Nephron (organoid): ENCODE data around the gene C5orf58.
A peak's percentile ranks its signal among the peaks of the same experiment; 100 is the strongest.

Experiments used
- H3K27ac Mint-ChIP-seq, 3 experiments: 2 replicates each; pipeline ENCODE4 v1.8.0; 2020; ENCODE audit warnings: mixed read lengths in 3 of 3, mild to moderate bottlenecking in 2 of 3, moderate library complexity in 1 of 3
- H3K27me3 Mint-ChIP-seq: 2 replicates; pipeline ENCODE4 v1.8.0; 2021; ENCODE audit warnings: low read depth, mild to moderate bottlenecking, moderate library complexity, mixed read lengths
- H3K36me3 Mint-ChIP-seq: 2 replicates; pipeline ENCODE4 v1.8.0; 2020; ENCODE audit warnings: low read depth, mixed read lengths
- H3K4me1 Mint-ChIP-seq: 2 replicates; pipeline ENCODE4 v1.8.0; 2020; ENCODE audit warnings: mixed read lengths
- H3K4me3 Mint-ChIP-seq, 3 experiments: 2 replicates each; pipeline ENCODE4 v1.8.0; 2020; ENCODE audit warnings: mild to moderate bottlenecking in 3 of 3, mixed read lengths in 3 of 3, moderate library complexity in 2 of 3
- H3K9me3 Mint-ChIP-seq: 2 replicates; pipeline ENCODE4 v1.8.0; 2020; ENCODE audit warnings: mixed read lengths
- CTCF ChIP-seq, 3 experiments: fragments of 200-600 bp; sonication (generic); IDR thresholded peaks; one replicate each; pipeline ENCODE4 v1.5.0; 2021; ENCODE audit warnings: antibody characterized with exemption in 3 of 3; ENCODE audit not compliant: unreplicated experiment in 3 of 3

Gene C5orf58

GRCh38 chr5:170262061-170263045 lies 29.6 kb downstream of the C5orf58 start:
- Mint-ChIP-seq H3K4me1 (peaks cover 43% of the 10 kb centered on the region), H3K27me3 (peaks cover 23% of the 10 kb centered on the region), H3K4me3 (no peak overlapping the region), H3K27ac (no peak overlapping the region), H3K36me3 (no peaks in the 10 kb centered on the region), H3K9me3 (no peaks in the 10 kb centered on the region)
- TF ChIP-seq CTCF (IDR thresholded peaks at IDR 0.05; ENCODE audit: unreplicated experiment in 3 of 3) = no peak

- Mint-ChIP-seq H3K4me1 (peaks cover 48% of the 10 kb centered on the region), H3K27me3 (peaks cover 34% of the 10 kb centered on the region), H3K4me3 (no peak overlapping the region), H3K9me3 (no peaks in the 10 kb centered on the region), H3K36me3 (no peaks in the 10 kb centered on the region), H3K27ac (peak overlapping the region; percentile 13 to 18 (median 16))
- TF ChIP-seq CTCF (IDR thresholded peaks at IDR 0.05; ENCODE audit: unreplicated experiment in 3 of 3) = no peak
Observed at GRCh38 chr5:170263906-170264305, 31.1 kb downstream of the C5orf58 start.

- Mint-ChIP-seq H3K4me1 (peaks cover 50% of the 10 kb centered on the region), H3K36me3 (no peaks in the 10 kb centered on the region), H3K27ac (peak overlapping the region; percentile 34 to 88 (median 73)), H3K4me3 (peak overlapping the region in 1 of 3 experiments; percentile 9), H3K27me3 (peaks cover 31% of the 10 kb centered on the region), H3K9me3 (no peaks in the 10 kb centered on the region)
- no peak for TF ChIP-seq CTCF (IDR thresholded peaks at IDR 0.05; ENCODE audit: unreplicated experiment in 3 of 3)
Observed at GRCh38 chr5:170265522-170265921, 32.7 kb downstream of the C5orf58 start.

- Mint-ChIP-seq H3K4me3 (no peak overlapping the region), H3K4me1 (peaks cover 48% of the 10 kb centered on the region), H3K36me3 (no peaks in the 10 kb centered on the region), H3K27ac (peak overlapping the region in 1 of 3 experiments; percentile 57), H3K27me3 (peaks cover 31% of the 10 kb centered on the region), H3K9me3 (no peaks in the 10 kb centered on the region)
- TF ChIP-seq CTCF (IDR thresholded peaks at IDR 0.05; ENCODE audit: unreplicated experiment in 3 of 3) = no peak
Observed at GRCh38 chr5:170266570-170267381, 34.0 kb downstream of the C5orf58 start.

GRCh38 chr5:170267431-170268152 lies 34.8 kb downstream of the C5orf58 start:
- Mint-ChIP-seq H3K4me3 (peak overlapping the region in 1 of 3 experiments; percentile 11), H3K27me3 (peaks cover 31% of the 10 kb centered on the region), H3K4me1 (peaks cover 53% of the 10 kb centered on the region), H3K36me3 (no peaks in the 10 kb centered on the region), H3K9me3 (no peaks in the 10 kb centered on the region), H3K27ac (peak overlapping the region in 2 of 3 experiments; percentile 6 to 32)
- TF ChIP-seq CTCF (IDR thresholded peaks at IDR 0.05; ENCODE audit: unreplicated experiment in 3 of 3) = peak; percentile 75 to 82 (median 79)
